Stimulated activated CD4-positive, alpha-beta T cell treated with anti-CD3 and anti-CD28 coated beads, Interleukin-12 subunit alpha, Interleukin-12 subunit beta, amount 100 ng/mL, for 48 hours (primary cell): ENCODE results near the gene RARG.

Experiments
- DNase-seq, 3 donors: peaks; one replicate each; pipeline ENCODE4 v3.0.0-alpha.2; 2020; ENCODE audit warnings: low read depth in 2 of 3, low spot score in 1 of 3

RARG gene

DNA sequence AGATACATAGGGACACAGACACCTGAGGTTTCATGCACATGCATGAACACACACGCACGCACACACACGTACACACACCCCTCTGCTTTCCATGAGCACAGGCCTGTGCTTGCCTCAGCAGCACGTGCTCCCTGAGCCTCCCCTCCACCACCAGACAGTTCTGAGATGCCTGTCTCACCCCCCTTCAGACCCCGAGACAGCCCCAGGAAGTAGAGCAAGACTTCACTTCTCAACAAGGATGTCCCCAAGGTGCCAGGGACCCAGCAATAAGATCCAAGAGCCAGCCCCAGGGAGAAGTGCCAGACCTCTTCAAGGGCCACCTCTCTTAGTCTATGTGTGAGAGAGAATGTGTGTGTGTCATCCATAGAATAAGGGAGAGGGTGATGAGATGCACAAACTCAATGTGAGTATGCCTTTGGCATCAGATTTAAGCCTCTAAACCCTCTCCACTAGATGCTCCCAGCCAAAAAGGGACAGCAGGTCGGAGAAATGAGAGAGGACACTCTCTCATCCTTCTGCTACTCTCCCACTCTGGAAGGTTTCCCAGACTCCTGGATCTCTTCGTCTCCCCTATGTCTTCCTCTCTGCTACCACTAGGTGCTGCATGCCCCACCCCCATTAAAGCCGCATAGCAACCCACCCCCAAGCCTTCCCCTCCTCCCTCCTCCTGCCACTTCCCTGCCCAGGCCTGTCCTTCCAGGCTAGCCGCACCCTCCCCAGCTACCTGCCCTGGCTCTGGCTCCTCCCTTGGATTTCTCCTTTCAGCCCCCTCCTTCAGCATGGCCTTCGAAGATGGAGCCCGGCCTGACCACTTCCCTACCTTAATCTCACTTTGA is 7.7 kb downstream of the RARG start:
- no peak for DNase-seq

DNA sequence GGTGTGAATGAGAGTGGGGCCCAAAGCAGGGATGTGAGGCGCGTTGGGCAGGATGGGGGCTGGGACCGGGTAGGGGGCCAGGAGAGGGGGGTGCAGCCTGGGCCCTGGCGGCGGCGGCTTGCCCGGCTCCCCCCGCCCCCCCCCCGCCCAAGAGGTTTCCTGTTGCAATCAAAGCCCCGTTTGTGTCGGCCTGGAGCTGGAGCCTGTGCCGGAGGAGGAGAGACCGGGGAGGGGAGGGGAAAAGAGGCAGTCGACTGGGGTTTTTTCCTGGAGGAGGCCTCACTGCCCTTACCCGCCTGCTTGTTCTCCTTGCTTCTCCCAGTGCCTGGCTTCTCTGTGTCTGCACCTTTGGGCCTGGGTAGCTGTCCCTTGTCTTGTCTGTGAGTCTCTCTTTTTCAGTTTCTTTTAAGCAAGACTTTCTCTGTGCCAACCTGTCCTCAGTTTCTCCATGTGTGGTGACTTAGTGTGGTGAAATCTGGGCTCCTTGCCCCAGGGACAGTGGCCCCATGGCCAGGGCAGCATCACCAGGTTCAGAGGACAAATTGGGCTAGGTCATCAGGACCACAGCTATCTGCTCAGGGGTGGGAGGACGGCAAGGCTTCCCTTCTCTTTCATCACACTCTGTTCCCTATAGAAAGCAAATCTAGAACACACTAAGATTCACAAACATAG is 8.5 kb downstream of the RARG start:
- no peak for DNase-seq

DNA sequence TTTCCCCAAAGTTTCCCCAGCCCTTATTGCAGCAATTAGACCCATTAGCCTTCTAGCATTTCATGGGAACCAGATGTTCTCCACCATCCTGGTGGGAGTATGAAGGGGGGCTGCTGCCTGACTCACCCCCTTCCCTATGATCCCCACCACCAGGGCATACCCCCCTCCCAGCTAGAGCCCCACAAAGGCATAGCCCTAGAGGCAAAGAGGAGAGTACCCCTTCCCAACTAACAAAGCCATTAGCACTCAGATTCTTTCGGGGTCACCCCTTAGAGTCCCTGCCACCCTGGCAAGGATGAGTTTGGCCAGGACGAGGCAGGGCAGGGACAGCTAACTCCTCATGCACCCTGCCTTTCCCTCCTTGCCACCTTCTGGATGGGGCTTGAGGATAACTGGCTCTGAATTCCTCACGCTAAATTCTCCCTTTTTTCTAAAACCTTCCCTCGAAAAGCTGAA is 9.2 kb downstream of the RARG start:
- no peak for DNase-seq

DNA sequence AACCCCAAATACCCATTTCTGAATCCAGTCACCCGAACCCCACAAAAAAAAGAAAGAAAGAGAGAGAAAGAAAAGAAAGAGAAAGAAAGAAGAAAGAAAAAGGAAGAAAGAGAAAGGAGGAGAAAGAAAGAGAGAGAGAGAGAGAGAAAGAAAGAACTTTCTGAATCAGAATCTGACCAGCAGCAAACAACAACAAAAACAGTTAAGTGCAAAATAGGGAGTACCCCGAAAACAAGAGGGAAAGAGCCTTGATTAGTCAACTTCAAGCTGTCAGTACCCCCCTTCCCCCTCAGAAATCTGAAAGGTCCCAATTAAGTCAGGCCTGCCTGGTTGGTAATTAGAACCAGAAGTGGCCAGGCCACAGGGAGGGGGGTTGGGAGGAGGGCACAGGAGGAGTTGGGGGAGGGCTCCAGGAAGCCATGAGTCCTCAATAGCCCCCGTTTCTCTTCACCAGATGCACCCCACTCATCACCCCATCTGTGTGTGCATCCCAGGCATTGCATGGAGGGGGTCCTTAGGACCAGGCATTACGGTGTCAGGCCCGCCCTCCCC is 9.8 kb downstream of the RARG start:
- DNase-seq = no peak

DNA sequence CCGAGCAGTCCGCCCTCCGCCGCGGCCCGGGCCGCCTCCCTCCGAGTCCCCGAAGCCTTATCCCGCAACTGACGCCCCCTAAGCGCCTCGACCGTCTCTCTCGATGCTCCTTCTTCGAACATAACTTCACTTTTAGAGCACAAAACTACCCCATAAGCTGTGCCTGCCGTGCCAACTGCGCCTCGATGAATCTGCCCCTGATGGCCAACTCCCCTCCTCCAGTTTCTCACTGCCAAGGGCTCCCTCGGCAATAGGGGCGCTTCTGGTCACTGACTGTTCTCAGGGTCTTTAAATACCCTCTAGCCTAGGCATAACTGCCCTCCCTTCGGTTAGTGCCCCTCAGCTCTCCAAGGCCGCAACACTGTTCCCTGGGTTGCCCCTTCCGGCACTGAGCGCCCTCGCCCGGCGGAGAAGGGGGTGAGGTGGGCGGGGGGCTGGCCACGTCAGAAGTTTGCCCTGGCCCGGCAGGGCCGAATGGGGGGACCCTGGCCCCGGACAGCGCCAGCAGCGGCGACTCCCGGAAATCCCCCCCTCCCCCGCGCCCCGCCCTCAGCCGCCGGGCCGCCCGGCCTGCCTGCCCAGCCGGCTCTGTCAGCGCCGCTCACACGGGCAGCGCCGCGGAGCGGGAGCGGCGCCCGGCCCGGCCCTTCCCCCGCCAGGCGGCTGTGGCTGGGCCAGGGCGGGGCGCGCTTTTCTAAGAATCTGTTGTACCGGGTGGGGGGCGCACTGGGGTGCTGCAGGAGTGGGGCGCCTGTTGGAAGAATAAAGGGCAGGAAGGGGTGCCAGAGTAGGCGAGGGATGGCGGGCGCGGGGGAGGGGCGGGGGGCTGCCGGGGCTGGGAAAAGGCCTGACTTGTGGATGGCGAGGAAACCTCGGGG is 10.6 kb downstream of the RARG start:
- DNase-seq = no peak

DNA sequence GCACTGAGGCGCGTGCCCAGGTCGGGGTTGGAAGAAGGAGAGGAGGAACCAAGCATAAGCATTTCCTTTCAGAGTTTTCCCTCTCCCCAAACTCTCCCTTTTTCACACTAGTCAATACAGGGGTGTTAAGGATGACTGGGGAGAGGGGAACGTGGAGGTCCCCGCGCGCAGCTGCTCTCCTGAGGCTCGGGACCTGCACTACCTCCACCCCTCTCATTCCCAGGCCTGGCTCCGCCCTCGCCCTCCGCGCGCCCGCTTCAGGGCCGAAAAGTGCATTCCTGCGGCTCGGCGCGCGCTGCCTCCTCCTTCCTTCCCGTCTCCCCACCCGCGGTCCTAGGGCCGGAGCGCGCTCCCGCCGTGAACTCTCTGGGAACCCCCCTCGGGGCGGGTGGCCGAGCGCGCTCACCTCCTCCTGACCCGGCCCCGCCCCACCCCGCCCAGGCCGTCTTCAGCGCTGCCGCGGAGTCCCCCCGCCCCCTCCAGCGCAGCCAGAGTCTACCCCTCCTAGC is 11.3 kb downstream of the RARG start:
- peak; percentile 65 to 84 (median 65) for DNase-seq

DNA sequence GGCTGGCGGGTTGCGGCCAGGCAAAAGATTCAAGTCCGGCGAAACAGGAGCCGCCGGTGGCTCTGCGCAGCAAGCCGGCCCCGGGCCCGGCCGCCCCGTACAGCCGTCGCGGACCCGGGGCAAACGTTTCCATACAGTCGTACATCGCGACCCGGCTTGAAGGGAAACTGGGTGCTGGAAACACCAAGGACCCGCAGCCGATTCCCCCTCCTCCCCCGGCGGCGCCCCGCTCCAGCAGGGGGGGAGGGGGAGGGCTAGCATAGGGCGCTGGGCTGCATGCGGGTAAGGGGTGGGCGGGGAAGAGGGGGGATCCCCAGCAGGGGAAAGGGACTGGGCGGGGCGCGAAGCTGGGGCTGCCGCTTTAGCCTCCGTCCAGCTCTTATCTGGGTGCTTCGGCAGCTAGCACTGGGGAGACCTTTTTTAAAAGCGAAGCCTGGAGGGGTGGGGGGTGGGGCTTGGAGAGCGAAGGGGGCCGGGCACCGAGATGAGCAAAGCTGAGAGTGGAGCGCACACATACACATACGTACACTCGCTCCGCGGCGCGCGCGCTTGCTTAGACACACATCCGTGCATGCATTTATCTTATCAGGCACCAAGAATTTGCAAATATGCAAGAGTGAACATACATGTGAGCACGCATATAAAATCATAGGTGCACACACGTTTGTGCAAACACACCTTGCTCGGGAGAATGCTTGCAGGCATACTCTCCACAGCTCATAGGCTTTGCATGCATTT is 11.9 kb downstream of the RARG start:
- DNase-seq = peak; percentile 53 to 66 (median 66)

DNA sequence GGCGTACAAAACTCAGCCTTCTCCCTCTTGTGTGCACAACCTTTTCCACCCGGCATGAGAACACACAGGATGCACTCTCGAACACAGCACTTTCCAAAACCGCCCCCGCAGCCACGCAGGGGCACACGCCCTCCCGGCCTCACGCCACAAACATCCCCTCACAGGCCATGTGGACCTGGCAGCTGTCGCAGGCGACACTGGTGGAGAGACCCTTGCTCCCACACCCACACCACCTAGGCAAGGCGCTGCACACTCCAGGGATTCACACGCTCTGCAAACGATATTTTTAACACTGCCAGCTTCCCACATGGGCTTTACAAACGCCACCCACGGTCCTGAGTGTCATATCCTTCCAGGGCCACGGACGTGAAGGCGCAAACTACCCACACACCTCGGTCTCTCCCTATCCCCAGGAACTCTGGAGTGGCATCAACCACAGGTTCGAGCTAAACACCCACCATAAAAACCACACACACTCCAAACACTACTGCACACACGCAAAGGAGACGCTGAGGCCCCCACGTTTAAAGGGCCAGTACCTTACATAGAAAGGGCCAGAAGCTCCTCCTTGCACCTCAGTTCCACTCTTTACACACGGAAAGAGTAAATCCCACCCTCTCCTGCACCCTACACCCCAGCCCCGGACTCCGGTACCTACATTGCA is 12.6 kb downstream of the RARG start:
- peak; percentile 47 to 64 (median 56) for DNase-seq

DNA sequence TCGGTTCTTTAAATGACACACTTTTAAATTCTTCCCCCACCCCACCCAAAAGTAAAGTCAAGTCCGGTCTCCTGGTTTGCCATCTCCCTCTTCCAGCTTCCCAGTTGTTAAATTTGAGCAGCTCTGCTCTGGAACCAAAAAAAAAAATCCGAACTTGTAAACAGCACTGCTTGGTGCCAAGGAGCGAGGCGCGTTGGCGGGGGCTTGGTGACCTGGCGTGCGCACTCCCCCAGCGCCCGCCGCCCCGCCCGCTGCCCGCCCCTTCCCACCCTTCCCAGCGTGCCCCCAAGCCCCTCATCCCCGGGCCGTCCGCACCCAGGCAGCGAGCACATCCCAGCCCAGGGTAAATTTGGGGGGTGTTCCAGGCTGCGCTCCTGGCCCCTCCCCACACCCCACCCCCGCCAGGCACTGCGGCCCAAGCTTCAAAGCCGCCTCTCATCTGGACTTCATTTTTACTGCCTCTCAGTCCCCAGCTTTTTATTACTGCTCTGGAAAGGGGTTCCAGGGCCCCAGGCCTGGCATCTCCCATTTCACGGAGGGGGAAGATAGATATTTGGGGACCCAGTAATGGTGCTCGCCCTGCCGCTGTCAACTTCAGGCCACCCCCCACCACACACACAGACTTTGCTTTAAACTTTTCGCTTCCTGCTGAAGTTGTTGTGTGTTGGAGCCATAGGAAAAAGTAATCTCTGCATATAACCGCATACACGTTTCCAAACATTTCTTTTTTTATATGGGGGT is 13.3 kb downstream of the RARG start:
- DNase-seq = no peak

DNA sequence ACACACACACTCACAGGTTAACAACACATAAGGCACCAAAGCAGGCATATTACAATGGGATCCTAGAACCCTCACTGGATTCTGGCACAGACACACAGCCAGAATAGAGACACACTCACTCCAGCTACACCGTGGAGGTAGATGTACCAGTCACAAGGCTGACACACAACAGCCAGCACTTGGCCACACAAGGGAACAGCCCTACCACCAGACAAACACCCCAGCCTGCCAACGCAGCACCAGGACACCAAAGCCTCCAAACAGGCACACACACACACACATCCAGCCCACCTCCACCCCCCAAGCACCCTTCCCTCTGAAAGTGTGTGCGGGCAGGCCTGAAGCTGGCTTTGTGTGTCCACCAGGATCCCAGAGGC is 14.1 kb downstream of the RARG start:
- DNase-seq = no peak

DNA sequence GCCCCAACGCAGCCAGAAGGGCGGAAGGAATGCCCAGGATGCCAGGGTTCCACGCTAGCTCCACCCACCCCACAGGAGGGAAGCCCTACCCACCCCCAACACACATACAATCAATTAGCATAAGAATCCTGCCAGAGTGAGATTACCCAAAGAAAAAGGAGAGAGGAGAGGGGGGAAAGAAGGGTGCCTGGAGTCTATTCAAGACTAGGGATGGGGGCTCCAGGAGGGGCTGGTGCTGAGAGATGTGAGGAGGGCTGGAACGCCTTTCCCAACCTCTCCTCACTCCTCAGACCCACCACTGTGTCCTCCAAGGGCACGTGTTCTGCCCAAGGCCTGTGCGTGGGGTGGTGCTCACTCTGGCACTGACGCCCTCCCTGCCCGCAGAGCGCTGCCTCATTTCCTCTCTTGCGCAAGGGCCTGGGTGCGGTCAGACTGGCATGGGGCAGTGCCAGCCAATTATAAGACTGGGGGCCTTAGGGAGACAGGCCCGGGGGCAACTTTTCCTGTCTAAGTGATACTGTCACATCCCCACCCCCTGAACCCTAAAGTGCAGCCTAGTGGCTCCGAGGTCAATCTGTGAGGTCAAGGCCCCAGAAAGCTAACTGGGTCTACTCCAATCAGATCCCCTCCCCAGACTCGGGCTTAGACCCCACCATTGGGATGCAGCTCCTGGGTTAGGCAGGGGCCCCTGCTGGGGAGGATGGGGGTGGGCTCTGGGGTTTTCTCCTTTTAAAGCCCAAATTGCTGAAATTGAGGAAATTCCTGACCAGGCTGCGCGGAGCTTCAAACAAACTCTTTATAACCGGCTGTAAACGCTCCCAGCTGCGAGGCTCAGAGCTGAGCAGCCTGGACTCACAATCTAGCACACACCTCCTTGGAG is 14.7 kb downstream of the RARG start:
- no peak for DNase-seq

DNA sequence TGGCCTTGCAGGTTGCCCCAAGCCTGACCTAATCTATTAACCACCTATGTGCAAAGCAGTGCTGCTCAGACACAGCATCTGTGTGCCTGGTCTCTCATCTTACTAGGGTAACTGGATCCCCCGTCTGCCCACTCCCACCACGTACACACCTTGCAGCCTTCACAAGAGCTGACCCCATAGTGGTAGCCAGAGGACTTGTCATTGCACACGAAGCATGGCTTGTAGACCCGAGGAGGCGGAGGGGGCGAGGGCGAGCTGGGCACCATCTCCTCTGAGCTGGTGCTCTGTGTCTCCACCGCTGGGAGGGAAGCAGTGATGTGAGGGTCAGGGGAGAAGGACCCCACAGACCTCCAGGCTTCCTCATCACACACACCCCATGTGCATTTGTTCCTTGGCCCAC is 16.5 kb downstream of the RARG start:
- DNase-seq = no peak

DNA sequence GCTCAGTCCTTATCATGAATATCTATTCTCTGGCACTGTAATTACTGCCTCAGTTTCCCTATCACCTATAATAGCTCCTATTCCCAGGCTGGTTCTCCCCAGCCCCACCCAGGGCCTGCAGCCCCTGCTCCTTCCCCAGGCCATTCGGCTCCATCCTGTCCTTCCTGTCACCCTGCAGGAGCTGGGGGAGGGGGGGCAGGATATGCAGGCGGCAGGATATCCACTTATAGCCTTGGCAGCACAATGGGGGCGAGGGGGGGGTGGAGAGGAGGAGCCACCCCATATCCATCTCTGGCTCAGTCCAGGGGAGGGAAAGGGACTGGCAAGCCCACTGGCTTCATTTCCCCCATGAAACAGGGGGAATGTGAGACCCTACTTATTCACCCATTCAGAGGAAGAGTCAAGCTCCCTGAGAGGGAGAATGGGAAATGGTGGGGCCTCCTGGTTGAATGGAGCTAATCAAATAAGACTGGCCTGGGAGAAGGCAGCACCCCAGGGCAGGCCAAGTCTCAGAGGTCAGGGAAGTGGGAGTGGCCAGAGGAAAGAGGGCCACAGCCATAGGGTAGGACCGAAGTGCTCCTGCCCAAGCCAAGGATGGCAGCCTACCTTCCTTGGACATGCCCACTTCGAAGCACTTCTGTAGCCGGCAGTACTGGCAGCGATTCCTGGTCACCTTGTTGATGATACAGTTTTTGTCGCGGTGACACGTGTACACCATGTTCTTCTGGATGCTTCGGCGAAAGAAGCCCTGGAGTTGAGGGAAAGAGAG is 17.1 kb downstream of the RARG start:
- DNase-seq = no peak

DNA sequence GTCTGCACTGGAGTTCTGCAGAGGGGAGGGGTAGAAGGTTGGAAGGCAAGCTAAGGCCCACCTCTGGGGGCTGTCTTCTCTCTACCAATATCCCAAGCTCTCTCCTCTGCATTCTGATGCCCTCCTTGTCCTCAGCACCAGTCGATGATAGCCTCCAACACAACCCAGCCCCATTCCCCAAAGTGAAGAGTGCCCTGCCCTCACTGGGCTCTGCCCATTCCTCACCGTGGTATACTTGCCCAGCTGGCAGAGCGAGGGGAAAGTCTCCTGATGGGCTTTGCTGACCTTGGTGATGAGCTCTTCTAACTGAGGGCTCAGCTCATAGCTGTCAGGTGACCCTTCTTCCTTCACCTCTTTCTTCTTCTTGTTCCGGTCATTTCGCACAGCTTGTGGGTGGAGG is 17.8 kb downstream of the RARG start:
- DNase-seq = no peak

DNA sequence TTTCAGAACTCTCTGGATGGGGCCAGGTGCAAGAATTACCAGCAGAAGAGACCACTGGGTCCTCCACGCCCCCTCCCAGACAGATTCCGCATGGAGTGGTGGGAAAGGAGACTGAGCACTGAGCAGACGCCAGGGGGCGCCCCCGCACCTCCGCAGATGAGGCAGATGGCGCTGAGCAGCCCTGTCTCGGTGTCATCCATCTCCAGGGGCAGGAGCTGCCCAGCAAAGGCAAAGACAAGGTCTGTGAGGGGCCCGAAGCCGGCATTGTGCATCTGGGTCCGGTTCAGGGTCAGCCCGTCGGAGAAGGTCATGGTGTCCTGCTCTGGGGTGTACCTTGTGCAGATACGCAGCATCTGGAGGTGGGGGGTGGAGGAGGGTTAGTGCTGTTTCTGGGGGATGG is 18.7 kb downstream of the RARG start:
- peak; percentile 65 to 85 (median 83) for DNase-seq

DNA sequence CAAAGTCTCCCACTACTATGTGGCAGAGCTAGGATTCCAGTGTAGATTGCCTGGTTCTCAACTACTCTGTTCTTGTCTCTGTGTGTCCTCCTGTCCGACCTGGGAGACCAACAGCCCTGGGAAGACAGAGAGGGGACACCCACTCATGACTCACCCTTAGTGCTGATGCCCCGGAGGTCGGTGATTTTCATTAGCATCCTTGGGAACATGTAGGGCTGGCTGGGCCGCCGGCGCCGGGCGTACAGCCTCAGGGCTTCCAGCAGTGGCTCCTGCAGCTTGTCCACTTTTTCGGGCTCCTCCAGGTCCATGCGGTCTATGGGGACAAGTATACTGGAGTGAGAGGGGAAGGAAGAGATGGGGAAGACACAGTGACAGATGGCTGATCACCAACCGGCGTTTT is 19.1 kb downstream of the RARG start:
- DNase-seq = no peak
